ENCODE results near the gene C12orf43.

- TF ChIP-seq CTCF (IDR thresholded peaks at IDR 0.05): no peak
- no peak for TF ChIP-seq POLR2A (IDR thresholded peaks at IDR 0.05)
- no peak for TF ChIP-seq POLR2AphosphoS5 (IDR thresholded peaks at IDR 0.05)
- no peak for TF ChIP-seq EP300 (IDR thresholded peaks at IDR 0.05; ENCODE audit: low read depth)
Observed at GRCh38 chr12:120988234-120988633, 28.1 kb downstream of the C12orf43 start.
